ENCODE results near the gene MSH3. TPM values are rescaled to one million over a fixed set of nuclear protein-coding genes. Genes with fewer than 3 reads are reported as not detected.

The MSH3 gene
- polyA plus RNA-seq, 1 of the 3 experiments (the other 2 are of a cell fraction): 3.5 TPM

- H3K4me2 ChIP-seq: no peak overlapping the region
- H2AFZ ChIP-seq (ENCODE audit: low read depth): no peak overlapping the region
- H3K9me3 ChIP-seq: no peaks in the 10 kb centered on the region
- H3K4me3 ChIP-seq (ENCODE audit: low read depth in 2 of 2, low read length in 1 of 2): no peak overlapping the region
- H3K4me1 ChIP-seq (ENCODE audit: control insufficient read depth in 1 of 2, insufficient read depth in 2 of 2, low read depth in 1 of 2, low read length in 1 of 2): no peaks in the 10 kb centered on the region
- TF ChIP-seq SIN3A (IDR thresholded peaks at IDR 0.05; ENCODE audit: borderline replicate concordance, low read depth, low read length): no peak
- no peak for TF ChIP-seq FOXM1 (IDR thresholded peaks at IDR 0.05; ENCODE audit: low read depth)
- no peak for TF ChIP-seq GABPA (IDR thresholded peaks at IDR 0.05; ENCODE audit: low read depth)
- no peak for TF ChIP-seq USF2 (IDR thresholded peaks at IDR 0.05; ENCODE audit: borderline replicate concordance, low read depth, low read length)
- no peak for TF ChIP-seq EP300 (IDR thresholded peaks at IDR 0.05; ENCODE audit: borderline replicate concordance in 1 of 2, low read depth in 1 of 2, low read length in 1 of 2)
- TF ChIP-seq SMC3 (IDR thresholded peaks at IDR 0.05; ENCODE audit: low read depth, low read length): no peak
- TF ChIP-seq FOSL2 (IDR thresholded peaks at IDR 0.05; ENCODE audit: borderline replicate concordance, low read depth): no peak
- no peak for TF ChIP-seq FOXJ3 (CRISPR knock-in tag; IDR thresholded peaks at IDR 0.05)
- TF ChIP-seq REST (IDR thresholded peaks at IDR 0.05; ENCODE audit: low read depth, low read length): no peak
- TF ChIP-seq MAX (IDR thresholded peaks at IDR 0.05; ENCODE audit: low read depth): no peak
- TF ChIP-seq EZH2phosphoT487 (IDR thresholded peaks at IDR 0.05; ENCODE audit: borderline replicate concordance, low read depth): no peak
- no peak for TF ChIP-seq ZBTB33 (IDR thresholded peaks at IDR 0.05; ENCODE audit: borderline replicate concordance, low read depth)
- no peak for TF ChIP-seq YY1 (IDR thresholded peaks at IDR 0.05; ENCODE audit: low read depth)
- no peak for TF ChIP-seq MEF2A (IDR thresholded peaks at IDR 0.05; ENCODE audit: borderline replicate concordance, low read depth)
- no peak for TF ChIP-seq RXRA (IDR thresholded peaks at IDR 0.05; ENCODE audit: borderline replicate concordance, low read depth)
- WGBS (ENCODE audit: low lambda C conversion rate): 88% methylated on average over 3 of the region's 3 CpGs
- H4K20me1 ChIP-seq (ENCODE audit: insufficient read depth): no peaks in the 10 kb centered on the region
- H3K27me3 ChIP-seq (ENCODE audit: insufficient read depth): no peaks in the 10 kb centered on the region
- H3F3A ChIP-seq (replicated peaks; ENCODE audit: insufficient read depth): peaks cover 3% of the 10 kb centered on the region
- H3K9me2 ChIP-seq: no peaks in the 10 kb centered on the region
- DNase-seq: no peak
- H3K79me2 ChIP-seq (ENCODE audit: insufficient read depth): no peaks in the 10 kb centered on the region
- ChIA-PET CTCF (no interaction called here), POLR2A (no interaction called here)
- no peak overlapping the region for H3K27ac ChIP-seq (ENCODE audit: low read depth in 2 of 2, low read length in 1 of 2)
- no peak overlapping the region for H3K9ac ChIP-seq
- peaks cover 4 to 5% of the 10 kb centered on the region in 2 experiments for H3K36me3 ChIP-seq (replicated peaks in 1 of 2; ENCODE audit: control insufficient read depth in 1 of 2, insufficient read depth in 2 of 2, low read length in 1 of 2)
Observed at GRCh38 chr5:80864706-80865435, 210.4 kb downstream of the MSH3 start.
